Measurements from ENCODE around the gene OR5H2.
A peak's percentile ranks its signal among the peaks of the same experiment; 100 is the strongest.
"Not testable (repeated sequence)": the region's sequence is repeated elsewhere in the genome, so short reads cannot be mapped to it uniquely, and the experiment has no call there.

Gene OR5H2

DNA sequence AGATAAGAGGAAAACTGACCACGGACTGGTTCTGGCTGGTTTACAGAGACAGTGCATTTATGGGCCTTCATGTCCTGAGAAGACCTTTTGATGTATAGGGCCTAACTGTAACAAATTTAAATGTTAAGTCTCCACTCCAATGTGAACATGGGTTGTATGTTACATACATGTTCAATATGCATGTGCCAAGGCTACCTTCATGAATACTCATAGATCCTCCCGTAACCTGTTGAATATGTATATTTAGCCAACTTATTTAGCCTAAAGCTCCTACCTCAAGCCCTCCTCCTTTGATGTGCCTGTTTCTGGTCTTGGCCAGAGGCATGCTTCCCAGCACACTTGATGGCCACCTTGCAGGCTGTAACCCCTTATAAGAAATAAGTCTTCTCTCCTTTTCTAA, at the start of gene OR5H2:
OR5H2 (plus strand) TSS at position 301 of the 400 bp plus-strand sequence. CDS start 398 bp downstream, outside the sequence.
- DNase-seq = no peak

GRCh38 chr3:98233468-98233867, 48.8 kb upstream of the OR5H2 start:
- DNase-seq = peak; percentile 13 to 35 (median 24)

GRCh38 chr3:98240131-98240530, 42.2 kb upstream of the OR5H2 start:
- DNase-seq = peak; percentile 57 to 90 (median 87)

DNA sequence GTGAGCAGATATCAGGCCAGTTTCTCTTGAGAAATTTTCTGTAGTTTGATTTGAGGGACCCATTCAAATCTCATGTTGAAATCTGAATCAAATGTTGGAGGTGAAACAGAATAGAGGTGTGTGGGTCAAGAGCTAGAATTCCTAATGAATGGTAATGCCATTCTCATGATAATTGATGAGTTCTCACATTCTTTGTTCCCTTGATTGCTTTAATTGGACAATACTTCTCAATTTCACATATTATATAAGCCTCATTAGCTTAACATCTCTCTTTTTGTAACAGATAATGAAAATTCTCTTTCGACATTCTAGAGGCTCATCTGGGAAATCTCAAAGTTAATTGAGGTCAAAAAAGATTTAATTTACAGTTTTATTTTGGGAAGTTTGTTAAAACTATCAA, 40.1 kb upstream of the OR5H2 start:
- DNase-seq = no peak

DNA sequence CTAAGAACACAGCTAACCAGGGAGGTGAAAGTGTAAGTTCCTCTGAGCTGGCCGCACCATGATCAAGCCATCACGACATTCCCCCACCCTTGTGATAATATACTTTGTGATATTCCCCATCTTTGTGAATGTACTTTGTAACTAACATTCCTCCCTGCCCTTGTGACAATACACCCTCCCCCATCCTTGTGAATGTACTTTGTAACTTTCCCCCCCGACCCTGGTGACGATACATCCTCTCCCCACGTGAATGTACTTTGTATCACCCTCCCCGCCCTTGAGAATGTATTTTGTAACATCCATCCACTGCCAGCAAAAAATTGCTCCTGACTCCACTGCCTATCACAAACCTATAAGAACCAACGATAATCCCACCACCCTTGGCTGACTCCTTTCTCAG, 38.5 kb upstream of the OR5H2 start:
- DNase-seq = no peak

DNA sequence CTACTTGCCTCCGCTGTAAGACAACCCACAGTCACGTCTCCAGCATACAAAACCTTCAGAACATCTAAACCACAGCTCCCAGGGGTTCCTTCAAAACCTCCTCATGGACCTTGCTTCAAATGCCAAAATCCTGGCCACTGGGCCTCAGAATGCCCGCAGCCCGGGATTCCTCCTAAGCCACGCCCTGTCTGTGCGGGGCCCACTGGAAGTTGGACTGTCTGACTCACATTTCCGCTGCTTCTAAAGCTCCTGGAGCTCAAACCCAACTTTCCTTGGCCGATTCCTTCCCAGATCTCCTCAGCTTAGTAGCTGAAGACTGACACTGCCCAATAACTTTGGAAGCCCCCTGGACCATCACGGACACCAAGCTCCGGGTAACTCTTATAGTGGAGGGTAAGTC, 36.2 kb upstream of the OR5H2 start:
- no peak for DNase-seq

- DNase-seq = not testable (repeated sequence)
Observed at GRCh38 chr3:98256026-98256425, 26.3 kb upstream of the OR5H2 start.

GRCh38 chr3:98259707-98260106, 22.6 kb upstream of the OR5H2 start:
- peak in 2 of 3 donors; percentile 1 to 4 for DNase-seq

- DNase-seq = no peak
Observed at GRCh38 chr3:98262046-98262445, 20.3 kb upstream of the OR5H2 start.

DNA sequence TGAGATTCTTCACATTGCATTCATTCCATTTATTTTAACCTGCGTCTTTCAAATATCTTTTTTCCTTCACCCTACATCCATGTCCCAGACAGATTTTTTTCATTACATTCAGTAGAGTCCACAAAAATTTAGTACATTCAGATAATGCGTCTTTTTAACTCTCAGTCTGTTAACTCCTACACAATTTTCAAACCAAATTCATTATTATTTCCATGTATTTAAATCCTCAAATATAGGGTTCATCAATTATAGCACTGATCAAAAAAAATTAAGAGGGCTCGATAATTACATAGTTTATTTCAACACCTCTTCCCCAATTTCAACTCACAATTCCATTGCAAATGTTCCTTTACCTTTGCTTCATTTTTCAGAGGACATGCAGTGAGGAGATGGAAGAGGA, 18.4 kb upstream of the OR5H2 start, which contains the start of gene OR5H6:
OR5H6 (plus strand) TSS at position 301 of the 400 bp plus-strand sequence; CDS start at position 390, 89 bp downstream.
- DNase-seq = no peak

GRCh38 chr3:98269846-98270245, 12.5 kb upstream of the OR5H2 start:
- no peak for DNase-seq

GRCh38 chr3:98272126-98272525, 10.2 kb upstream of the OR5H2 start:
- DNase-seq = no peak

DNA sequence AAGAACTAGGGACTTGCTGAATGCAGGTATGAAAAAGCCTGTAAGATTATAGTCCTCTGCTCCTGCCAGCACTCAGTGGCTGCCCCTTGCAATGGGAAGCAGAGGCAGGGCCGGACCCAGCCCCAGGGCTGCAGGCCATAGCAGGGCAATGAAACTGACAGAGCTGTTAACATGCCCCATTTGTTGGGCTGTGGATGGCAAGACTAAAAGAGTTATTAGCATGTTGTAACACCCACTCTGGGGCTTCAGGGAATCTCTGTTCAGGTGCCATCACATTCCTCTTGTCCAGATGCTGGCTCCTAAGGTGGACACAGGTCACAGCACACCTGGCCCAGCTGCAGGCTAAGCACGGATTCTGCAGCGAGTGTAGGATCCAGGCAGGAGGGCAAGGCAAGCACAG, 7.4 kb upstream of the OR5H2 start:
- DNase-seq = no peak

DNA sequence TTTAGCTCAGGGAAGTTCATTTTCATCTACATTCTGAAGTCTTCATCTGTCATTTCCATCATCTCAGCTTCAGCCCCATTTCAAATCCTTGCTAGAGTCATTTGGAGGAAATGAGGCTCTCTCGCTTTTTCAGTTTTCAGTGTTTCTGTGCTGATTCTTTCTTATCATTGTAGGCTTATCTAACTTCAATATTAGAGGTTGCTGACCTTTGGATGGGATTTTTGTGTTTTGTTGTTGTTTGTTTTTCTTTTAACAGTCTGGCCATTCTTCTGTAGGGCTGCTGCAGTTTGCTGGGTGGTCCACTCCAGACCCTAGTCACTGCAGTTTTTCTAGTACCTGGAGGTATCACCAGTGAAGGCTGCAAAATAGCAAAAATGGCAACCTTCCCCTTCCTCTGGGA, 8.6 kb downstream of the OR5H2 start:
- DNase-seq = no peak

DNA sequence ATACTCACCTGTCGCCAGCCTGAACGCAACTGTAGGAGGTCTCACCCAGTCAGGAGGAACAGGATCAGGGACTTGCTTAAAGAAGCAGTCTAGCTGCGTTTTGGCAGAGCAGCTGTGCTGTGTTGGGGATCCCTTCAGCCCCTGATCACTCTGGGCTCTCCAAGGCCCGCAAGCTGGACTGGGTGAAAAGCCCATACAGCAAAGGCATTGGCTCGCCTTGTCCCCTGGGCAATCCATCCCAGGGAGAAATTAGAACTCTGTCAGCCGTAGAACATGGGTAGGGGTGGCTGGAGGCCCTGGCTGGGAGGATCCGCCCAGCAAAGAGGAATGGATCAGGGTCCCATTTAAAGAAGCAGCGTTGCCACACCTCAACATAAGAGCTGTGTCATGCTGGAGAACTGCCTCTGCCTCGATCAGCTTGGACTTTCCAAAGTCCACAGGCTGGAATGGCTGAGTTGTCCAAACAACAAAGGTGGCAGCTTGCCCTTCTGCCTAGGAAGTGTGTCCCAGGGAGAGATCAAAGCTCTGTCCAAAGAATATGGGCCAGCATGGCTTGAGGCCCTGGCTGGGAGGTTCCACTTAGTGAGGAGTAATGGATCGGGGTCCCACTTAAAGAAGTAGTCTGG, 9.1 kb downstream of the OR5H2 start:
- DNase-seq = no peak

GRCh38 chr3:98322101-98322500, 39.8 kb downstream of the OR5H2 start:
- DNase-seq = no peak

DNA sequence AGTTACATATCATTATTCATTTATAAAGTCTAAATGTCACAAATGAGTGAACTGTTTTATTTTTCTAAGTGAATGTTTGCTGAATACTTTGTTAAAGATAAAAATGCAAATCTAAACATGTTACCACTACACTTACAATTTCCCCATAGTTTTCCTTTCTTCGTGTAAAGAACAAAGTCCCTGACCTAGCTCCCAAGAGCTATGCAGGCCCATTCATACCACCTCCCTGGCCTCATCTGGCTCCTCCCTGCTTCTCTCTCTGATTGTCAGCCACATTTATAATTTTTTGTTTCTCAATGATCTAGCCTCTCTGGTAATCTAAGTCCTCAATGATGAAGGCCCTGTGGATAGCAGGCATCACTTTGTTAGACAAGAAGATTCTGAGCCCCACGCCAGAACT, 40.4 kb downstream of the OR5H2 start:
- no peak for DNase-seq

DNA sequence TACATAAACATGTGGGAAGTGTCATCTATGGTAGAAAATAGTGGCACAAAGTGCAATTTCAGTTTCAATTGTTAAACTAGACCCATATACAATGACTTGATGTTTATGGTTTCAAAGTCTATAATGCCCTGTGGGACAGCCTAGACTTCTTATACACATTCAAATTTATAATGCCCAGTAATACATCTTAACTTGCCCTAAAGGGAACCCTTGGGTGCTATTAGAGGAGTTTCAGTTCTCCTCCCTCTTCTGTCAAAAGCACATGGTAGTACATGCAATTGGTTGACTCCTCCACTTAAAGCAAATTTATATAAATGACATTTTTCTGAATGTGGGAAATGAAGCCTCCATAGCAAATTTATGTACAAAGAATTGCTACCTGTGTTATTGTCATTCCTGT, 41.1 kb downstream of the OR5H2 start:
- no peak for DNase-seq

DNA sequence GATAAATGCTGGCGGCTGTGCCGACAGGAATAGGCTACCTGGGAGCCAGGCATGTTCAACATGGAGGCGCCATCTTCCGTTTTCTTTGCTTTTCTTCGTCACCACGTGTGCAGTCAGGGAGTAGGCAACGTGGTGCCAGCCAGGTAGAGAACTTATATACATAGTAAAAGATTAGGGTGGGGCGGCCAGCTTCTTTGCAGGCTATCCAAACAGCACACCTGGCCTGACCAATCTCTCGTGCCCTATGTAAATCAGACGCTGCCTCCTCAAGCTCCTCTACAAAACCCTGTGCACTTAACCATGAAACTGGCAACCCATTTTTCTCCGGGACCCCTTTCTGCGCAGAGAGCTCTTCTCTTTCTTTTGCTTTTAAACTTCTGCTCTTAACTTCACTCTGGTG, 42.8 kb downstream of the OR5H2 start:
- no peak for DNase-seq

DNA sequence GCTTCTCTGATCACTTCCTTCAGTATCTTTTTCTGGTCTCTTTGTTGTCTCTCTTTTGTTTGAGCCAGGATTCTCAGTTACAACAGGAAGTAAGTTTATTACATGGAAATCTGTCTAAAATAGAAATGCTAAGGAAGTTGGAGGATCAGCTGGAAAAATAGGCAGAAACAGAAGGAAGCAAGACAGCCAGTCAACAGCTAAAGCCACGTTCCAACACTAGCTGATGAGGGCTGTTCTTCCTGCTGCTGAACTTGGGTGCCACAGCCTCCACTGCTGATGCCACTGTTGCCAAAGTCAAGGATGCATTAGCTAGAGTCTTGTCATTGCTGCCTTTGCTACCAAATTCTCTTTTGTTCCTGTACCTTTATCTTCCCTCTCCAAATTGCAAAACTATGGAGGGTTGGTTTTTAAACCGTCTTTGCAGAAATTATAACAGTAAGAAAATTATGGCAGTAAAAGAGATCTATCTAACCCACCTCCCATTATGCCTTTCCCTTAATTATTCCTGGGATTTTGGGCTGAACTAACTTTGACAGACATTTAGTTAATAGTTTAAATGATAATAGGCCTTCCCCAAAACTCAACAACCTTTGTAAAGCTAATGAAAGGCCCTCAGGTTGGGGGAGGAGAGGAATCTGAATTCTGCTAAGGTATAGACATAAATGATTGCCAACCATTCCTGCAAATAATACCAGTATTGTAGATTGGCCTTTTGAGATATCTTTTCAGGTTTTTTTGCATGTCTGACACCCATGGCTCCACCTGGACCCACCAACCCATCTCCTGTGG, 44.0 kb downstream of the OR5H2 start:
- DNase-seq = no peak

DNA sequence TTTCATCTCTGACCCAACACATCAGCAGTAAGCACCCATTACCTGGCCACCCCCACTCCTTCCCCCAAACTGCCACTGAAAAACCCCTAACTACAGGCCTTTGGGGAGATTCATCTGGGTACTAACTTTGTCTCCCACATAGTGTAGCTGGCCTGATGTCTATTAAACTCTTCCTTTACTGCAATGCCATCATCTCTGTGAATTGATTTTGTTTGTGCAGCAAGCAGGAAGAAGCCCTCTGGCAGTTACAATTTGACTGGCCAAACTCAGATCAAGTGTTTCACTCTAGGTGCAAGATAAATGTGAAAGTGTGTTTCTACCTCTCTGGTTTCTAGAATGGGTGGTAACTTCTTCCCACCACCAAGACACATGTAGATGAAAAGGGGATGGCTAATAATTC, 44.6 kb downstream of the OR5H2 start:
- no peak for DNase-seq

DNA sequence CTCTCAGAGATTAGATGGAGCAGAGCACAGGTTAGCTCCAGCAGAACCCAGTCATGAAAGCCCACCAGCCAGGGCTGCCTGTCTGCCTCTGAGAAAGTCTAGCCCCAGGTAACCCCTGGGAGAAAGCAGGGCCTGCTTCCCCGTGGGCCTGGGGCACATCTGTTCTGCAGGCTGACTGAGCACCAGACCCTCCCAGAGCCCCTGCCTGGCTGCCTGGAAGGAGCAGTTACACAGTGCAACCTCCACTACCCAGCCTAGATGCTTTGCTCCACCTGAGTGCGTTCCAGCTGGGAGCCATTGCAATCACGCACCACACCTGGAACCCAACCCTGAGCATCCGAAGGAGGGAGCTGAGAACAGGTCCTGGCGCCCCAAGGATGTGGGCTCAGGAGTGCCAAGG, 46.6 kb downstream of the OR5H2 start:
- no peak for DNase-seq

DNA sequence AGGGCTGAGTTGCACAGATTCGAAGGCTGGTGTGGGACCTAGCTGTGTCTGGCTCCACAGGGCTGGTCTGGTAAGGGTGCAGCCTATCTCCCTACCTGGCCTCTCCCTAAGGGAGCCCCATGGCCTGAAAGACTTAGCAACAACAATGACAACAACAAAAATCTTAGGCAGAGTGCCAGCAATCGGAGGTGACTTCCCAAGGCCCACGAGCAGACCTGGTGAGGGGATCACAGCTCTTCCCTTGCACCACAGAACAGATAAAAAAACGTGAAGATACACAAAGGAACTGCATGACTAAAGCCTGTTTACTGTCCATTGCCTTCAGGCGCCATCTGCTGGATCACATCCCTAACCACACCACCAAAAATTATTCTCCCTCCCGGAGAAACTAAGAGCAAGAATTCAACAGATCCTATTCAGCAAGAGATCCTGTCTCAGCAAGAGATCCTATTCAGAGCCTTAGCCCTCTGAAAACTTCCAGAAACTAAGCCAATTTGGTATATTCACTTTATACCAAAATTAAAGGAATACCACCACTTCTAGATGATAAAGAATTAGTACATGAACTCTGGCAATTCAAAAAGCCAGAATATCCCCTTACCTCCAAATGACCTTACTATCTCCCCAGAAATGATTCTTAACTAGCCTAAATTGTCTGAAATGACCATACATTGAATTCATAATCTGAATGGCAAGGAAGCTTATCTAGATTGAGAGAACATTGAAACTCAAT, 47.3 kb downstream of the OR5H2 start:
- DNase-seq = peak; percentile 66 to 77 (median 70)

GRCh38 chr3:98331329-98331728, 49.0 kb downstream of the OR5H2 start:
- DNase-seq = no peak
